ENCODE data around the gene TUBGCP5.
"Not testable (repeated sequence)": the region's sequence is repeated elsewhere in the genome, so short reads cannot be mapped to it uniquely, and the experiment has no call there.

The TUBGCP5 gene

DNA sequence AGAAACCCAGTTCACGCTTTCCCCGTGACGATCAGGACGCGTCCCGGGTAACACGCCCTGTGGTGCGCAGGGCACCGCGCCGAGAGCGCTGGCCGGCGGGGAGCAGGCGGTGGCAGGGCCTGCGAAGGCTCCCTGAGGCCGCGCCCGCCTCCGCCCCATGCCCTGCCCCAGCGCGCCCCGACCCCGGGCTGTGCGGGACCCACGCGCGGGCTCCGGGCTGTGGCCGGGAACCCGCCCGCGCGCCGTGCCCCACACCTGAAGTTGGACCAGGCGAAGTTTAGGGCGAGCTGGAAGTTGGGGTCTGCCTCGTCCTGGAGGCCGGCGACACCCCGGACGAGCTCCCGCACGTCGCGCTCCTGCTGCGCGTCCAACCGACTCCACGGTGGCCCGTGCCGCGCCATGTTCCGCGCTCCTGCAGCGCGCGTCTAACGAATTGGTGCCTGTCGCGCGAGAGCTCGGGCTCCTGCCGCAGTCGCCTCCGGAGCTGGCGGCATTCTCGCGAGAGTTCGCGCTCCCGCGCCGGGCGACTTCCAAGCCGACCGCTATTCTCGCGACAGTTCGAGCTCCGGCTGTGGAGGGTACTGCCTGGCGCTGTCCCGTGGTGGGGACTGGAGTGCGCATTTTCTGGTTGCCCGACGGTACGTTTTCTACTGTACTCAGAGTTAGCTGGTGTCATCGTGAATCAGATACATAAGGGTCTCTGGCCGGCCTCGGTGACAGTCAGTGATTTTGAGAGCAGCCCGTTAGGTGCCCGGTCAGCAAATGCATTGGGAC lies at the start of gene TUBGCP5:
Gene TUBGCP5 (minus strand): TSS at position 427 of the 774 bp plus-strand sequence. CDS start 26 bp downstream, at position 401.
- DNase-seq (ENCODE audit: low spot score), result peak; percentile 97

DNA sequence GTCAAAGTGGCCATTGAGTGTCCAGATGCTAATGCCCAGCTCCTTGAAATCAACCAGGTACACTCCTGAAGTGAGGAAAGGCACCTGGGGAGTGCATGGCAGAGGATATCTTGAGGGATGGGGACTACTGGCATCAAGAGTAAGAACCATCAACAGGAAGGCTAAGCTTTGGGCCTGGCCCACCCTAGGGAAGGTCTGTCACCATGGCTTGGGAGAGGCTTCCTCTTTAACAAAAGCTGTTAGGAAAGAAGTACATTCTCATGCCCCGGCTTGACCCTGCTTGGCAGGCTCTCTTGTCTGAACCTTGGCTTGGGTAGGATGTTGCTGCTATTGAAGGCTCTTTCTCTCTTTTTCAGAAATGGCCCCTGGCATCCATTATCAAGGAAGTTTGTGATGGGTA lies 43.7 kb upstream of the TUBGCP5 start:
- no peak for DNase-seq (ENCODE audit: low spot score)

DNA sequence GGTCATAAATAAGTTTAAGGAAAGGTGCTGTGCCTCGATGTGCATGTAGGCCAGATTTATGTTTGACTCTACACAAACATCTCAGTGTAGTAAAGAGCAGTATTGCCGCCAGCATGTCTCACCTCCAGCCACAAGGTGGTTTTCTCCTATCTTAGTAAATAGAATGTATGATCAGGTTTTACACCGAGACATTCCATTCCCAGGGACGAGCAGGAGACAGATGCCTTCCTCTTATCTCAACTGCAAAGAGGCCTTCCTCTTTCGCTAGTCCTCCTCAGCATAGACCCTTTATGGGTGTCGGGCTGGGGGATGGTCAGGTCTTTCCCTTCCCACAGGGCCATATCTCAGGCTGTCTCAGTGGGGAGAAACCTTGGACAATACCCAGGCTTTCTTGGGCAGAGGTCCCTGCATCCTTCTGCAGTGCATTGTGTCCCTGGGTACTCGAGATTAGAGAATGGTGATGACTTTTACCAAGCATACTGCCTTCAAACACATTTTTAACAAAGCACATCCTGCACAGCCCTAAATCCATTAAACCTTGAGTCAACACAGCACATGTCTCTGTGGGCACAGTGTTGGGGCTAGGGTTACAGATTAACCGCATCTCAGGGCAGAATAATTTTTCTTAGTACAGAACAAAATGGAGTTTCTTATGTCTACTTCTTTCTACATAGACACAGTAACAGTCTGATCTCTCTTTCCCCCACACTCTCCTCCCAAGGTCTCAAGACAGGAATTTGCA lies 42.8 kb upstream of the TUBGCP5 start:
- DNase-seq (ENCODE audit: low spot score), result not testable (repeated sequence)

DNA sequence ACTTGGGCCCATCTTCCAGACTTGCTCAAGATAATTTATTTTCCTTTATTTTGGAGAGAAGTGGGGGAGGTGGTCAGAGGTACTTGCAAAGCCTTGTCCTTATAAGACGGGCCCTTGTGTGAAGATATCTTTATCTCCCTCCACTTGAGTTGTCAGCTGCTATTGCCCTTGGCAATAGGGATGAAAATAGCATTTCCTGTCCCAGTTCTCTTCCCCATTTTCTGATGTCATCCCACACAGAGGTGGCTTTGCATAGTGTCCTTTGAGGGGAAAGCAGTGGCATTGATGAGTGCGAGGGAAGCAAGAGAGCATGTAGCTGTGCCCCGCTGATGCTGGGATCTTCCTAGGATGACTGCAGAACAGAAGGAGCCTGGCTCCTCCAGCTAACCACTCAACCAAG lies 41.9 kb upstream of the TUBGCP5 start:
- DNase-seq (ENCODE audit: low spot score), result no peak

DNA sequence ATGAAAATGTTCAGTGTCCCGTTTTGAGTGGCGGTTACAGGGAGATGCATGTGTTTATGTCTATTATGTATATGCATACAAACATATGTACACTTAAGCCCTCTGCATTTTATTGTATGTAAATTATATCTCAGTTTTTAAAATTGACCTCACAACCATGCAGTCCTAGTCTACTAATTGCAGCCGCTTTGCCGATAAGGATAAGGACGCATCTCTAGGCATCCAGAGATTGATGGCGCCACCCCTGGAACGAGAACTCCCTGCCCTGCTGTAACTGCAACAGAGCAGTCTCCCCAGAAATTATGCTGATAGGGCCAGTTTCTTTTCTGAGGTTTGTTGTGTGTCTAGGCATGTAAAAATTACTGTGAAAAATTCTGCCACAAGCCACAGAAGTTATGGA lies 40.4 kb upstream of the TUBGCP5 start:
- DNase-seq (ENCODE audit: low spot score), result no peak

DNA sequence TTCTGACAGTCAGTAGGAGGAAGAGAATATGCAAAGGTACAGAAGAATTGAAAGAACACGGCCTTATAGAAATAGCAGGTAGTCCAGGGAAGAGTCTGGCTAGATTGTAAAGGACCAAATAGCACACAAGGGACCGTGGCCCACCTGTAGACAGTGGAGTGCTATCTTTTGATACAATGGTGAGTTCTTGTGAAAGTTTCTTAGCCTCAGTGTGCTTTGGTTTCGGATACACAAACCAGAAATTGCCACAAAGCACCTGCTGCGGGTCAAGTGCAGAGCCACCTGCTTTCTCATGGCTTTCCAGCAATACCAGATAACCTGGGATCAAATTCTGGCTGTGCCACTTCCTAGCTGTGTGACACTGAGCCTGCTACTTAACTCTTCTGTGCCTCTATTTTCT lies 36.6 kb upstream of the TUBGCP5 start:
- DNase-seq (ENCODE audit: low spot score), result no peak

DNA sequence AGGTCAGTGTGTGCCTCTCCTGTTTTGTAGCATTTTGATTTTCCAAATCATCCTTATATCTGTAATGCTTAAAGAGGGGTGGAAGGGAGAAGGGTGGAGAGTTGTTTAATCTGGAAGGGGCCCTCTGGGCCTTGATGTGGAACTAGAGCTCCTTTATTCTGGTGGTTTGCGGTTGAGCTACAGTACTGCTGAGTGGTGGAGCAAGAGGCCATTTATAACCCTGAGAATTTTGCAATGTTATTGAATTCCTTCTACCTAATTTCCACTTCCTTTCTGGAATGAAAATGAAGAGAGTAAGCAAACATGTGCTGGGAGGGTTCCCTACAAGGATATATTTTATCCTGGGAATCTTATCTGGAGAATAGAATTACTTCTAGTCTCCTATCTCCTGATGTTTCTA lies 35.3 kb upstream of the TUBGCP5 start:
- no peak for DNase-seq (ENCODE audit: low spot score)

DNA sequence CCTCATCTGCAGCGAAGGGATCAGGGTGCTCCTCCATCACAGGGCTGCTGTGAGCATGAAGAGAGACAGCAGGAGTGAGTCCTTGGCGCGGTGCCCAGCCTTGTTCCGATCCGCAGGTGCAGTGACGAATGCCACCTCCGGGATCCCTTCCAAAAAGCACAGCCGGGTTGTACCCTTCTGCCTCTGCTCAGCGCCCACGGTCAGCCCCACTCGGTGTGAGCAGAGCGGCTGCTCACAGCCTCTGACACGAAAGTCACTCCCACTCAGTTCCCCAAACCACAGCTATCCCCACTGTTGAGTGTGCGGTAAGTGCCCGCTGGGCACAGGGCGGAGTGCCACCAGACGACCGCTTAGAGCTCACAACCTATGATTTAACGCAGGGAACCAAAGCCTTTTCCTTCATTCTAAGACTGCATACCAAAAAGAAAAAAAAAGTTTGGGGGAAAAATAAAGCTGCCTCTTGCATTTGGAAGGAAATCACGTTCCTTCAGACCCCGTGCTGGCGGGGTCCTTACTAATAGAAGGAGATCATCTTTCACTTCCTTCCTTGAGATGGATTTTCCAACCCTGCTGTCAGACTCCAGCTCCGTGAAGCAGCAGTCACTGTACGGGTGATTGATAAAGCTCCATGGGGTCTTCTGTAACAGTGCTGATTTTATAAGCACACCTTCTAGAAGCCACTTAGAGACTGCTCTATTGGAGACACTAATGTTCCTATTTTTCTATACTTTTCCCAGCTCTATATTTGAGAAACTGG lies 34.7 kb upstream of the TUBGCP5 start:
- DNase-seq (ENCODE audit: low spot score), result no peak

DNA sequence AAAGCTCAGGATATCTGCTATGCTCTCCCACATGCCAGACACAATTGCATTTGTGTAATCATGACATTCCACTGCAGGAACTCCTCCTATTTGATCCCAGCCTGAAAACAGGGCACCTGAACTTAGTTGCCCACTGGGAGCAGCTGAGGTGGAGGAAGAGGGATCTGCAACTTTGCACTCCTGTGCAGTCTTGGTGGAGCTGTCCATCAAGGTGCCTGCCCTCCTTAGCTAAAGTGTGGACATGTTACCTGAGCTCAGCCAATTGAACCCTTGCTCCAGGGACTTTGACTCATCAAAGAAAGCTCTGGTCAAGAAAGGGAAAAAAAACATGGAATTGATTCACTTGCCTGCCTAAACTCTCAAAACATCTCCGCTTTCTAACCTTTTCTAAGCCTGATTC lies 33.3 kb upstream of the TUBGCP5 start:
- DNase-seq (ENCODE audit: low spot score), result no peak

DNA sequence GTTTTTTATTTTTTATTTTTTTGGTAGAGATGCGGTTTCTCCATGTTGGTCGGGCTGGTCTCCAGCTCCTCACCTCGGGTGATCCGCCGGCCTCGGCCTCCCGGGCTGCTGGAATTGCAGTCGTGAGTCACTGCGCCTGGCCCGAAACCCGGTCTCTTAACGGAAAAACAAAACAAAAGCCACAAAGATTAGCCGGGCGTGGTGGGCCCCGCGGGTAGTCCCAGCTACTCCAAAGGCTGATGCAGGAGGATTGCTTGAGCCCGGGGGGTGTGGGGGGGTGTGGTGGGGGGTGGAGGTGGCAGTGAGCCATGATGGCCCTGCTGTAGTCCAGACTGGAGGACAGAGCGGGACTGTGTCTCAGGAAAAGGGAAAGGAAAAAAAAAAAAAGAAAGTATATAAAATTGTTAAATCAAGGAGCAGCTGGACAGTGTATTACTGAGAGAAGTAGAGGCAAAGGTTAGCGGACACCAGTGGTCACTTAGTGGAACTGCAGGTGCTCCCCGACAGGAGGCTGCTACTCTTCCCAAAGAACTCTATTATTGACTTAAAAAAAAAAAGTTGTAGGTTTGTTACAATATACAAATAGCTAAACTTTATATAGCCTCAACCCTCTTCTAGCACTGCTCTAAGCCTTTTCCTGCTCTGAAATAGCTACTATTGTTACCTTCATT lies 30.3 kb upstream of the TUBGCP5 start:
- DNase-seq (ENCODE audit: low spot score), result no peak

DNA sequence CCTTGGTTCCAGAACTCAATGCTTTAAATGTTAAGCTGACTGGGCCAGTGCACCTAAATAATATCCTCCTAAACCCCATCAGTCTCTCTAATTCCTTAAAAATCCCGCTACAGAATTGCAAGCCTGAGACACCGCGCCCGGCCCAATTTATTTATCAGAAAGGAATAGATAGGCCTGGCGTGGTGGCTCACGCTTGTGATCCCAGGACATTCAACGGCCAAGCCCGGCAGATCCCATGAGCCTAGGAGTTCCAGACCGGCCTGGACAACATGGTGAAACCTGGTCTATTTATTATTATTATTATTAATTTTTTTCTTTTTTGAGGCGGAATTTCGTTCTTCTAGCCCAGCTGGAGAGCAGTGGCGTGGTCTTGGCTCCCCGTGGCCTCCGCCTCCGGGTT lies 28.0 kb upstream of the TUBGCP5 start:
- DNase-seq (ENCODE audit: low spot score), result no peak

DNA sequence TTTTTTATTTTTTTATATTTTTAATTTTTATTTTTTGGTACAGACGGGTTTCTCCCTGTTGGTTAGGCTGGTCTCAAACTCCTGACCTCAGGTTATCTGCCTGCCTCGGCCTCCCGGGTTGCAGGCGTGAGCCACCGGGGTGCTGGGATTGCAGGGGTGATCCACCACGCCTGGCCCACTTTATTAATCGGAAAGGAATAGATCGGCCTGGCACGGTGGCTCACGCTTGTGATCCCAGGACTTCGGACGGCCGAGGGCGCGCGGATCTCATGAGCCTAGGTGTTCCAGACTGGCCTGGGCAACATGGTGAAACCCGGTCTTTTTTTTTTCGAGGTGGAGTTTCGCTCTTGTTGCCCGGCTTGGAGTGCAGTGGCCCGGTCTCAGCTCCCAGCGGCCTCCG lies 26.5 kb upstream of the TUBGCP5 start:
- no peak for DNase-seq (ENCODE audit: low spot score)

DNA sequence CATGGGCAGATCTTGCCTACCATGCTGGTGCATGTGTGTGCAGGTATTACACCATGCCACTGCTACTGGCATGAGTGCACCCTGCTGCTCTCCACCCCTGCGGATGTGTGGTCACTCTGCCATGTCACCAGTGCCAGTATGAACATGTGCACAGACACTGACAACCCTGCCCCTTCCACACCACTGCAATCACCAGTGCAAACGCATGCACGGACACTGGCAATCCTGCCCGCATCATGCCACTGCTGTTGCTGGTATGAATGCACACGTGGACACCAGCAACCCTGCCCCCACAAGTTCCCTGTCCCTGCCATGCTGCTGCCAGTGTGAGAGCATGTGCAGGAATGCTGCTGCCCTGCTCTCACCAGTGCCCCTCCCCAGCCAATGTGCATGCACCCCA lies 24.8 kb upstream of the TUBGCP5 start:
- no peak for DNase-seq (ENCODE audit: low spot score)

DNA sequence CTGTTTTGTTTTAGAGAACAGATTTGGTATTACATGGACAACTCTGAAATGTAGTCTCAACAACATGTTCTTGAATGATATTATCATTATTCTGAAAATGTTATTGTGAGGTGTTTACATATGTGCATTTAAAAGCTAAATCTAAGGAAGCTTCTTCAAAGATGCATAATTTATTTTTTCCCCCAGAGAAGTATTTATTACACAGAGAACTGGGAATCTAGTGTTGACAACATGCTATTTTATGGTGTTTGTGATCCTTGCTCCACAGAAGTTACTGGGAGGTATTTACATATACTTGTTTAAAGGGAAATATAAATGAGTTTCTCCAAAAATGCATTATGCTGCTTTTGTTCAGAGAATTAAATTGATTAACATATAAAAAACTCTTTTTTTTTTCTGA lies 18.3 kb upstream of the TUBGCP5 start:
- DNase-seq (ENCODE audit: low spot score), result no peak

DNA sequence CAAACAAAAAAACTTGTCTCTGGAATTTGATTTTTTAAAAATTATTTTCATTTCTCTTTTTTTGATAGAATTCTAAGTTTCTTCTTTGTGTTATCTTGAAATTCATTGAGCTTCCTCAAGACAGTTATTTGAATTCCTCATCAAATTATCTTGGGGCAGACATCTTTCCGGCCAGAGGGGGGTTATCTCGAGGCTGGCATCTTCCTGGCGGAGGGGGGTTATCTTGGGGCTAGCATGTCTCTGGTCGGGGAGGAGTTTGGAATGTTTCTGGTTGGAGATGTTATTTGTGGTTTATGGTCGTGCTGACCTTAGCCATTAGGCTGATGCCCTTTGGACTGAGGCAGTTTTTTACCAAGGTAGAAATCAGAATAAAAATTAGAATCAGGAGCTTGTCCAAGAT lies 15.9 kb upstream of the TUBGCP5 start:
- DNase-seq (ENCODE audit: low spot score), result no peak

DNA sequence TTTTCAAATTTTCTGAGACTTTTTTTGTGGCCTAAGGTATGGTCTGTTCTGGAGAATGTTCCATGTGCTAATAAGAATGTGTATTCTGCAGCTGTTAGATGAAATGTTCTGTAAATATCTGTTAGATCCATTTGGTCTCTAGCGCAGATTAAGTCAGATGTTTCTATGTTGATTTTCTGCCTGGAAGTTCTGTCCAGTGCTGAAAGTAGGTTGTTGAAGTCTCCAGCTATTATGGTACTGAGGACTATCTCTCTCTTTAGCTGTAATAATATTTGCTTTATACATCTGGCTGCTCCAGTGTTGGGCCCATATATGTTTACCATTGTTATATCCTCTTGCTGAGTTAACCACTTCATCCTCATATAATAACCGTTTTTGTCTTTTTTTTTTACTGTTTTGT lies 13.2 kb upstream of the TUBGCP5 start:
- no peak for DNase-seq (ENCODE audit: low spot score)

DNA sequence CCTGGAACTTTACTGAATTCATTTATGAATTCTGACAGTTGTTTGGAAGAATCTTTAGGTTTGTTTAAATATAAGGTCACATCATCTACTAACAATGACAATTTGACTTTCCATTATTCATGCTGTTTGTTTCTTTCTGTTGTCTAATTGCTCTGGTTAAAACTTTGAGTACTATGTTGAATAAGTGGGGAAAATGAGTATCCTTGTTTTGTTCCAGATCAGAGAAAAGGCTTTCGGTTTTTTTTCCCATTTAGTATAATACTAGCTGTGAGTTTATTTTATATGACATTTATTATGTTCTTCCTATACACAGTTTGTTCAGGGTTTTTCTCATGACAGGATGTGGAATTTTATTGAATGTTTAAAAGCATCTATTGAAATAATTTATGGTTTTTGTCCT lies 11.3 kb upstream of the TUBGCP5 start:
- no peak for DNase-seq (ENCODE audit: low spot score)

DNA sequence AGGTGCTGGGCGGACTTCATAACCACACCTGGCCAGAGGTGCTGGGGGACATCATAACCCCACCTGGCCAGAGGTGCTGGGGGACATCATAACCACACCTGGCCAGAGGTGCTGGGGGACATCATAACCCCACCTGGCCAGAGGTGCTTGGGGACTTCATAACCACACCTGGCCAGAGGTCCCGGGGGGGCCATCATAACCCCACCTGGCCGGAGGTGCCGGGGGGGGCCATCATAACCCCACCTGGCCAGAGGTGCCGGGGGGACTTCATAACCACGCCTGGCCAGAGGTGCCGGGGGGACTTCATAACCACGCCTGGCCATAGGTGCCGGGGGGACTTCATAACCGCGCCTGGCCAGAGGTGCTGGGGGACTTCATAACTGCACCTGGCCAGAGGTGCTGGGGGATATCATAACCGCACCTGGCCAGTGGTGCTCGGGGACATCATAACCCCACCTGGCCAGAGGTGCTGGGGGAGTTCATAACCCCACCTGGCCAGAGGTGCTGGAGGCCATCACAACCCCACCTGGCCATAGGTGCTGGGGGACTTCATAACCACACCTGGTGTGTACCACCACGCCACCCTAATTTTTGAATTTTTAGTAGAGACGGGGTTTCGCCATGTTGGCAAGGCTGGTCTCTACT lies 10.7 kb upstream of the TUBGCP5 start:
- DNase-seq (ENCODE audit: low spot score), result no peak

DNA sequence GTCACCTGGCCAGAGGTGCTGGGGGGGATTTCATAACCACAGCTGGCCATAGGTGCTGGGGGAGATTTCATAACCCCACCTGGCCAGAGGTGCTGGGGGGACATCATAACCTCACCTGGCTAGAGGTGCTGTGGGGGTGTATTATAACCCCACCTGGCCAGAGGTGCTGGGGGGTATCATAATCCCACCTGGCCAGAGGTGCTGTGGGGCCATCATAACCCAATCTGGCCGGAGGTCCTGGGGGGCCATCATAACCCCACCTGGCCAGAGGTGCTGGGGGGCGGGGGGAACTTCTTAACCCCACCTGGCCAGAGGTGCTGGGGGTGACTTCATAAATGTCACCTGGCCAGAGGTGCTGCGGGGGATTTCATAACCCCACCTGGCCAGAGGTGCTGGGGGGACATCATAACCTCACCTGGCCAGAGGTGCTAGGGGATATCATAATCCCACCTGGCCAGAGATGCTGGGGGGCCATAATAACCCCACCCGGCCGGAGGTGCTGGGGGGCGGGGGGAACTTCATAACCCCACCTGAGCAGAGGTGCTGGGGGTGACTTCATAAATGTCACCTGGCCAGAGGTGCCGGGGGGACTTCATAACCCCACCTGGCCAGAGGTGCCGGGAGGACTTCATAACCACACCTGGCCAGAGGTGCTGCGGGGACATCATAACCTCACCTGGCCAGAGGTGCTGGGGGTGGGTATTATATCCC lies 9.4 kb upstream of the TUBGCP5 start:
- not testable (repeated sequence) for DNase-seq (ENCODE audit: low spot score)

DNA sequence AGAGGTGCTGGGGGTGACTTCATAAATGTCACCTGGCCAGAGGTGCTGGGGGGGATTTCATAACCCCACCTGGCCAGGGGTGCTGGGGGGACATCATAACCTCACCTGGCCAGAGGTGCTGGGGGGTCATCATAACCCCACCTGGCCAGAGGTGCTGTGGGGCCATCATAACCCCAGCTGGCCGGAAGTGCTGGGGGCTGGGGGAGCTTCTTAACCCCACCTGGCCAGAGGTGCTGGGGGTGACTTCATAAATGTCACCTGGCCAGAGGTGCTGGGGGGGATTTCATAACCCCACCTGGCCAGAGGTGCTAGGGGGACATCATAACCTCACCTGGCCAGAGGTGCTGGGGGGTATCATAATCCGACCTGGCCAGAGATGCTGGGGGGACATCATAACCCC lies 4.6 kb upstream of the TUBGCP5 start:
- not testable (repeated sequence) for DNase-seq (ENCODE audit: low spot score)

DNA sequence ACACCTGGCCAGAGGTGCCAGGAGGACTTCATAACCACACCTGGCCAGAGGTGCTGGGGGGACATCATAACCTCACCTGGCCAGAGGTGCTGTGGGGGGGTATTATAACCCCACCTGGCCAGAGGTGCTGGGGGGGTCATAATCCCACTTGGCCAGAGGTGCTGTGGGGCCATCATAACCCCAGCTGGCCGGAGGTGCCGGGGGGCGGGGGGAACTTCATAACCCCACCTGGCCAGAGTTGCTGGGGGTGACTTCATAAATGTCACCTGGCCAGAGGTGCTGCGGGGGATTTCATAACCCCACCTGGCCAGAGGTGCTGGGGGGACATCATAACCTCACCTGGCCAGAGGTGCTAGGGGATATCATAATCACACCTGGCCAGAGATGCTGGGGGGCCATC lies 4.2 kb upstream of the TUBGCP5 start:
- not testable (repeated sequence) for DNase-seq (ENCODE audit: low spot score)
